ENCODE measurements around the gene MKNK2. TPM values are rescaled to one million over a fixed set of nuclear protein-coding genes. Genes with fewer than 3 reads are reported as not detected.

The MKNK2 gene
- polyA plus RNA-seq, 1 experiment: 31.1 TPM

GRCh38 chr19:2083174-2083854 is 32.3 kb upstream of the MKNK2 start:
- no peak for DNase-seq (ENCODE audit: low read depth, low spot score)
- ChIA-PET CTCF (interaction anchor here (1.7 kb wide), 1 partner anchor 13 kb away, joined by 5 read pairs; no protein-coding TSS in a partner anchor), POLR2A (no interaction called here)
- H3K9me3 ChIP-seq (ENCODE audit: control insufficient read depth, insufficient read depth, low read length): no peaks in the 10 kb centered on the region; the same call in 1 of the 2 replicates
- TF ChIP-seq CTCF (IDR thresholded peaks at IDR 0.05; ENCODE audit: low read depth, low read length): no peak
- no peak overlapping the region for H3K27ac ChIP-seq (ENCODE audit: low read depth, low read length)
- H3K4me3 ChIP-seq (ENCODE audit: low read depth, low read length): no peak overlapping the region
- no peaks in the 10 kb centered on the region for H3K27me3 ChIP-seq (ENCODE audit: control insufficient read depth, insufficient read depth, low read length)

- no peak overlapping the region for H3K27ac ChIP-seq (ENCODE audit: low read depth, low read length)
- POLR2A ChIA-PET: no interaction called here
- no peak overlapping the region for H3K4me3 ChIP-seq (ENCODE audit: low read depth, low read length)
- CTCF ChIA-PET: interaction anchor here (0.8 to 1.7 kb wide), 2 partner anchors 12 to 63 kb away, joined by 4 to 5 read pairs; no protein-coding TSS in a partner anchor
- DNase-seq (ENCODE audit: low read depth, low spot score): no peak
- H3K27me3 ChIP-seq (ENCODE audit: control insufficient read depth, insufficient read depth, low read length): no peaks in the 10 kb centered on the region
- TF ChIP-seq CTCF (IDR thresholded peaks at IDR 0.05; ENCODE audit: low read depth, low read length): no peak
- H3K9me3 ChIP-seq (ENCODE audit: control insufficient read depth, insufficient read depth, low read length): no peaks in the 10 kb centered on the region; the same call in 1 of the 2 replicates
These were observed 31.1 kb upstream of the MKNK2 start for GRCh38 chr19:2081873-2082810.

- TF ChIP-seq CTCF (IDR thresholded peaks at IDR 0.05; ENCODE audit: low read depth, low read length): no peak
- Histone ChIP-seq H3K27ac (ENCODE audit: low read depth, low read length) (no peak overlapping the region), H3K27me3 (ENCODE audit: control insufficient read depth, insufficient read depth, low read length) (no peaks in the 10 kb centered on the region), H3K9me3 (ENCODE audit: control insufficient read depth, insufficient read depth, low read length) (peaks cover 3% of the 10 kb centered on the region; the same call in 1 of the 2 replicates), H3K4me3 (ENCODE audit: low read depth, low read length) (no peak overlapping the region)
- ChIA-PET CTCF (no interaction called here), POLR2A (no interaction called here)
- no peak for DNase-seq (ENCODE audit: low read depth, low spot score)
These were observed 29.4 kb upstream of the MKNK2 start for GRCh38 chr19:2080336-2080988.

GRCh38 chr19:2079865-2080301 is 28.8 kb upstream of the MKNK2 start:
- peaks cover 3% of the 10 kb centered on the region; the same call in 1 of the 2 replicates for H3K9me3 ChIP-seq (ENCODE audit: control insufficient read depth, insufficient read depth, low read length)
- no peak for DNase-seq (ENCODE audit: low read depth, low spot score)
- ChIA-PET POLR2A (no interaction called here), CTCF (no interaction called here)
- no peak overlapping the region for H3K4me3 ChIP-seq (ENCODE audit: low read depth, low read length)
- no peak for TF ChIP-seq CTCF (IDR thresholded peaks at IDR 0.05; ENCODE audit: low read depth, low read length)
- no peaks in the 10 kb centered on the region for H3K27me3 ChIP-seq (ENCODE audit: control insufficient read depth, insufficient read depth, low read length)
- H3K27ac ChIP-seq (ENCODE audit: low read depth, low read length): no peak overlapping the region
